SK-N-SH (cell line): Measurements from ENCODE around the gene SLFNL1. TPM values are rescaled to one million over a fixed set of nuclear protein-coding genes. Genes with fewer than 3 reads are reported as not detected.

Experiments used
- CTCF ChIA-PET: fragments of 300-600, 350-600 bp; formaldehyde crosslinking; extraction: SDS; loops from one replicate; lab custom pipeline; 2021; lab: Yijun Ruan, JAX
- POLR2A ChIA-PET: fragments of 350-600 bp; sonication (Branson Sonifier 250); formaldehyde crosslinking; extraction: SDS; loops from one replicate; lab custom pipeline; 2020; ENCODE audit warnings: antibody characterized with exemption, inconsistent platforms; lab: Yijun Ruan, JAX
- DNase-seq: peaks from one replicate; pipeline ENCODE4 v3.0.0; 2012
- H2AFZ ChIP-seq: fragments of 200-600 bp; sonication (generic); 2 replicates; pipeline ENCODE4 v1.8.1; 2016; ENCODE audit warnings: antibody characterized with exemption, mild to moderate bottlenecking, low read depth
- H3F3A ChIP-seq: fragments of 200-600 bp; sonication (generic); replicated peaks from 2 replicates; pipeline ENCODE3; 2016; ENCODE audit warnings: antibody characterized with exemption, mild to moderate bottlenecking; ENCODE audit not compliant: insufficient read depth
- H3K27ac ChIP-seq, 2 experiments: fragments of 200-500 bp in 1 of 2; fragments of 200-600 bp in 1 of 2; sonication (Bioruptor generic) in 1 of 2; sonication (generic), shearing (Covaris generic) in 1 of 2; 2 replicates each; pipeline versions ENCODE4 v1.5.1 to v1.6.1; 2014 to 2016; ENCODE audit warnings: low read depth in 2 of 2, inconsistent platforms in 1 of 2, low read length in 1 of 2, mild to moderate bottlenecking in 1 of 2, mixed read lengths in 1 of 2
- H3K27me3 ChIP-seq: fragments of 200-600 bp; sonication (generic), shearing (Covaris generic); 2 replicates; pipeline ENCODE4 v1.6.1; 2016; ENCODE audit warnings: mixed run types; ENCODE audit not compliant: insufficient read depth
- H3K36me3 ChIP-seq, 2 experiments: fragments of 200-500 bp in 1 of 2; fragments of 200-600 bp in 1 of 2; sonication (Bioruptor generic) in 1 of 2; sonication (generic) in 1 of 2; replicated peaks in 1 of 2; 2 replicates each; pipeline versions ENCODE3 to v1.5.1; 2014 to 2016; ENCODE audit warnings: low read length in 1 of 2, mild to moderate bottlenecking in 1 of 2; ENCODE audit not compliant: insufficient read depth in 2 of 2, control insufficient read depth in 1 of 2
- H3K4me1 ChIP-seq, 2 experiments: fragments of 200-500 bp in 1 of 2; fragments of 200-600 bp in 1 of 2; sonication (Bioruptor generic) in 1 of 2; sonication (generic), shearing (Covaris generic) in 1 of 2; 2 replicates each; pipeline versions ENCODE4 v1.5.1 to v1.6.1; 2014 to 2016; ENCODE audit warnings: low read depth in 1 of 2, low read length in 1 of 2, mixed run types in 1 of 2; ENCODE audit not compliant: insufficient read depth in 2 of 2, control insufficient read depth in 1 of 2
- H3K4me2 ChIP-seq: fragments of 200-600 bp; sonication (generic), shearing (Covaris generic); 2 replicates; pipeline ENCODE4 v1.6.1; 2017; ENCODE audit warnings: mixed run types
- H3K4me3 ChIP-seq, 2 experiments: fragments of 200-500 bp in 1 of 2; fragments of 200-600 bp in 1 of 2; sonication (Bioruptor generic) in 1 of 2; sonication (generic), shearing (Covaris generic) in 1 of 2; 2 replicates each; pipeline versions ENCODE4 v1.5.1 to v1.8.1; 2014 to 2016; ENCODE audit warnings: low read depth in 2 of 2, inconsistent platforms in 1 of 2, low read length in 1 of 2, mild to moderate bottlenecking in 1 of 2, mixed read lengths in 1 of 2, moderate library complexity in 1 of 2
- H3K79me2 ChIP-seq: fragments of 200-600 bp; sonication (generic); 2 replicates; pipeline ENCODE4 v1.8.1; 2017; ENCODE audit warnings: mild to moderate bottlenecking; ENCODE audit not compliant: insufficient read depth
- H3K9ac ChIP-seq: fragments of 200-600 bp; sonication (generic); 2 replicates; pipeline ENCODE4 v1.6.1; 2017; ENCODE audit warnings: mixed run types
- H3K9me2 ChIP-seq: fragments of 200-600 bp; sonication (generic); 2 replicates; pipeline ENCODE4 v1.6.1; 2017; ENCODE audit warnings: mixed run types
- H3K9me3 ChIP-seq: fragments of 200-600 bp; sonication (generic); 2 replicates; pipeline ENCODE4 v1.6.1; 2017; ENCODE audit warnings: mixed run types, mild to moderate bottlenecking, moderate library complexity
- H4K20me1 ChIP-seq: fragments of 200-600 bp; sonication (generic); 2 replicates; pipeline ENCODE4 v1.6.1; 2017; ENCODE audit warnings: mild to moderate bottlenecking, mixed run types; ENCODE audit not compliant: insufficient read depth
- ELF1 ChIP-seq: IDR thresholded peaks from 2 replicates; pipeline ENCODE4 v1.4.0; 2012
- FOSL2 ChIP-seq: IDR thresholded peaks from 2 replicates; pipeline ENCODE4 v1.4.0; 2012; ENCODE audit warnings: low read depth, mild to moderate bottlenecking, moderate library complexity, borderline replicate concordance
- FOXJ3 ChIP-seq: sonication (generic); formaldehyde crosslinking; IDR thresholded peaks from 2 replicates; pipeline ENCODE4 v1.5.1; 2020; ENCODE audit warnings: mild to moderate bottlenecking, missing genetic modification reagents
- FOXM1 ChIP-seq: IDR thresholded peaks from 2 replicates; pipeline ENCODE4 v1.4.0; 2012; ENCODE audit warnings: low read depth, mild to moderate bottlenecking
- GABPA ChIP-seq: IDR thresholded peaks from 2 replicates; pipeline ENCODE4 v1.4.0; 2012; ENCODE audit warnings: low read depth, mild to moderate bottlenecking
- GATA2 ChIP-seq: sonication (generic); formaldehyde crosslinking; IDR thresholded peaks from 2 replicates; pipeline ENCODE4 v1.5.0; 2020; ENCODE audit warnings: mild to moderate bottlenecking, missing genetic modification reagents
- JUND ChIP-seq: IDR thresholded peaks from 2 replicates; pipeline ENCODE4 v1.4.0; 2012
- MEF2A ChIP-seq: IDR thresholded peaks from 2 replicates; pipeline ENCODE4 v1.4.0; 2012; ENCODE audit warnings: low read depth, borderline replicate concordance
- MXI1 ChIP-seq: IDR thresholded peaks from 2 replicates; pipeline ENCODE4 v1.6.1; 2012; ENCODE audit warnings: mild to moderate bottlenecking, low read depth, low read length, improper control_type of control experiment
- NRF1 ChIP-seq: IDR thresholded peaks from 2 replicates; pipeline ENCODE4 v1.6.1; 2012; ENCODE audit warnings: low read depth, mild to moderate bottlenecking, low read length
- POLR2AphosphoS5 ChIP-seq: IDR thresholded peaks from 2 replicates; pipeline ENCODE4 v1.6.1; 2012; ENCODE audit warnings: low read depth, low read length
- RFX5 ChIP-seq: IDR thresholded peaks from 2 replicates; pipeline ENCODE4 v1.6.1; 2012; ENCODE audit warnings: mild to moderate bottlenecking, improper control_type of control experiment, low read length
- SMC3 ChIP-seq: IDR thresholded peaks from 2 replicates; pipeline ENCODE4 v1.6.1; 2012; ENCODE audit warnings: low read depth, low read length, improper control_type of control experiment
- TCF12 ChIP-seq: IDR thresholded peaks from 2 replicates; pipeline ENCODE4 v1.4.0; 2012
- YY1 ChIP-seq: IDR thresholded peaks from 2 replicates; pipeline ENCODE4 v1.4.0; 2012; ENCODE audit warnings: low read depth, mild to moderate bottlenecking
- WGBS: methylation state at CpG from one replicate; pipeline ENCODE4 v1.1.6; 2017; ENCODE audit warnings: low lambda C conversion rate; 5-methylcytosine and 5-hydroxymethylcytosine counted together
- polyA plus RNA-seq, 3 experiments: library from polyadenylated mRNA; depleted of rRNA; stranded (reverse); fragments of >200 nt; gene quantifications; 2 replicates each; pipeline ENCODE4 v1.2.3, GENCODE V29; 2012
- TF ChIP-seq, protein P1 (sequence below): fragments of 150-350 bp; IDR thresholded peaks from 2 replicates; pipeline ENCODE4 v1.6.1; 2017; ENCODE audit warnings: antibody characterized with exemption, low read length, low read depth, borderline replicate concordance
- TF ChIP-seq, protein P2 (sequence below): fragments of 150-350 bp; IDR thresholded peaks from 2 replicates; pipeline ENCODE4 v1.6.1; 2016; ENCODE audit warnings: mild to moderate bottlenecking, low read depth, low read length
- TF ChIP-seq, protein P3 (sequence below): IDR thresholded peaks from 2 replicates; pipeline ENCODE4 v1.4.0; 2012; ENCODE audit warnings: low read depth, borderline replicate concordance
- TF ChIP-seq, protein P4 (sequence below): IDR thresholded peaks from 2 replicates; pipeline ENCODE4 v1.6.1; 2012; ENCODE audit warnings: mild to moderate bottlenecking, low read depth, low read length, moderate library complexity

SLFNL1 gene
- polyA plus RNA-seq, 1 of the 3 experiments (the other 2 are of a cell fraction): 0.26 TPM

DNA sequence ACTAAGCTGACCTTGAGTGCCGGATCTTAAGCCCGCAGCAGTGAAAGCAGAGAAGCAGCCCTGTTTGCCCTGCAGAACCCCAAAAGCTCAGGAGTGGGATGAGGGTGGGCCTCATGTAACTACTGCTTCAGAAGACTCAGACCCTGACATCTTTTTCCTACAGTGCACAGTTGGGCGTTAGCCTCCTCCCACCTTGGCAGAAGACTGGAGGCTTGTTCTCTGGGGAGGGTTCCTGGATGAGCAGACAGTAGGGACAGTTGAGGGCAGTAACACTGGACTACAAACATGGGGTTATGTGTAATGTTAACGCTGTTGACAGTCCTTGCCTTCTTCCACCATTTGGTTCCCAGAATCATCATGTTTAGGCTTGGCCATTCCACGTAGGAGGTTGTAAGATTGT is 32.5 kb downstream of the SLFNL1 start:
- Histone ChIP-seq H3F3A (peaks cover 15% of the 10 kb centered on the region), H3K4me1 (peaks cover 0 to 5% of the 10 kb centered on the region in 2 experiments; a peak in 3 of 4 replicates), H3K79me2 (peaks cover 81% of the 10 kb centered on the region; the same call in 1 of the 2 replicates), H3K9me2 (no peaks in the 10 kb centered on the region), H3K4me2 (no peak overlapping the region), H3K9ac (no peak overlapping the region)
- POLR2A ChIA-PET: no interaction called here
- no peak for TF ChIP-seq FOSL2
- TF ChIP-seq YY1: no peak
- TF ChIP-seq GATA2 (CRISPR knock-in tag): no peak
- no peak for TF ChIP-seq FOXJ3 (CRISPR knock-in tag)
- no peak for TF ChIP-seq SMC3
- no peak for TF ChIP-seq MXI1
- TF ChIP-seq JUND: no peak
- TF ChIP-seq FOXM1: no peak
- TF ChIP-seq, protein P1, sequence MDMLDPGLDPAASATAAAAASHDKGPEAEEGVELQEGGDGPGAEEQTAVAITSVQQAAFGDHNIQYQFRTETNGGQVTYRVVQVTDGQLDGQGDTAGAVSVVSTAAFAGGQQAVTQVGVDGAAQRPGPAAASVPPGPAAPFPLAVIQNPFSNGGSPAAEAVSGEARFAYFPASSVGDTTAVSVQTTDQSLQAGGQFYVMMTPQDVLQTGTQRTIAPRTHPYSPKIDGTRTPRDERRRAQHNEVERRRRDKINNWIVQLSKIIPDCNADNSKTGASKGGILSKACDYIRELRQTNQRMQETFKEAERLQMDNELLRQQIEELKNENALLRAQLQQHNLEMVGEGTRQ: no peak
- no peak for TF ChIP-seq RFX5
- no peak for TF ChIP-seq POLR2AphosphoS5
- TF ChIP-seq ELF1: no peak
- TF ChIP-seq, protein P2, sequence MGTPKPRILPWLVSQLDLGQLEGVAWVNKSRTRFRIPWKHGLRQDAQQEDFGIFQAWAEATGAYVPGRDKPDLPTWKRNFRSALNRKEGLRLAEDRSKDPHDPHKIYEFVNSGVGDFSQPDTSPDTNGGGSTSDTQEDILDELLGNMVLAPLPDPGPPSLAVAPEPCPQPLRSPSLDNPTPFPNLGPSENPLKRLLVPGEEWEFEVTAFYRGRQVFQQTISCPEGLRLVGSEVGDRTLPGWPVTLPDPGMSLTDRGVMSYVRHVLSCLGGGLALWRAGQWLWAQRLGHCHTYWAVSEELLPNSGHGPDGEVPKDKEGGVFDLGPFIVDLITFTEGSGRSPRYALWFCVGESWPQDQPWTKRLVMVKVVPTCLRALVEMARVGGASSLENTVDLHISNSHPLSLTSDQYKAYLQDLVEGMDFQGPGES: no peak
- TF ChIP-seq, protein P3, sequence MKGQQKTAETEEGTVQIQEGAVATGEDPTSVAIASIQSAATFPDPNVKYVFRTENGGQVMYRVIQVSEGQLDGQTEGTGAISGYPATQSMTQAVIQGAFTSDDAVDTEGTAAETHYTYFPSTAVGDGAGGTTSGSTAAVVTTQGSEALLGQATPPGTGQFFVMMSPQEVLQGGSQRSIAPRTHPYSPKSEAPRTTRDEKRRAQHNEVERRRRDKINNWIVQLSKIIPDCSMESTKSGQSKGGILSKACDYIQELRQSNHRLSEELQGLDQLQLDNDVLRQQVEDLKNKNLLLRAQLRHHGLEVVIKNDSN: no peak
- no peak for TF ChIP-seq NRF1
- TF ChIP-seq TCF12: no peak
- no peak for TF ChIP-seq GABPA
- TF ChIP-seq MEF2A: no peak
- TF ChIP-seq, protein P4, sequence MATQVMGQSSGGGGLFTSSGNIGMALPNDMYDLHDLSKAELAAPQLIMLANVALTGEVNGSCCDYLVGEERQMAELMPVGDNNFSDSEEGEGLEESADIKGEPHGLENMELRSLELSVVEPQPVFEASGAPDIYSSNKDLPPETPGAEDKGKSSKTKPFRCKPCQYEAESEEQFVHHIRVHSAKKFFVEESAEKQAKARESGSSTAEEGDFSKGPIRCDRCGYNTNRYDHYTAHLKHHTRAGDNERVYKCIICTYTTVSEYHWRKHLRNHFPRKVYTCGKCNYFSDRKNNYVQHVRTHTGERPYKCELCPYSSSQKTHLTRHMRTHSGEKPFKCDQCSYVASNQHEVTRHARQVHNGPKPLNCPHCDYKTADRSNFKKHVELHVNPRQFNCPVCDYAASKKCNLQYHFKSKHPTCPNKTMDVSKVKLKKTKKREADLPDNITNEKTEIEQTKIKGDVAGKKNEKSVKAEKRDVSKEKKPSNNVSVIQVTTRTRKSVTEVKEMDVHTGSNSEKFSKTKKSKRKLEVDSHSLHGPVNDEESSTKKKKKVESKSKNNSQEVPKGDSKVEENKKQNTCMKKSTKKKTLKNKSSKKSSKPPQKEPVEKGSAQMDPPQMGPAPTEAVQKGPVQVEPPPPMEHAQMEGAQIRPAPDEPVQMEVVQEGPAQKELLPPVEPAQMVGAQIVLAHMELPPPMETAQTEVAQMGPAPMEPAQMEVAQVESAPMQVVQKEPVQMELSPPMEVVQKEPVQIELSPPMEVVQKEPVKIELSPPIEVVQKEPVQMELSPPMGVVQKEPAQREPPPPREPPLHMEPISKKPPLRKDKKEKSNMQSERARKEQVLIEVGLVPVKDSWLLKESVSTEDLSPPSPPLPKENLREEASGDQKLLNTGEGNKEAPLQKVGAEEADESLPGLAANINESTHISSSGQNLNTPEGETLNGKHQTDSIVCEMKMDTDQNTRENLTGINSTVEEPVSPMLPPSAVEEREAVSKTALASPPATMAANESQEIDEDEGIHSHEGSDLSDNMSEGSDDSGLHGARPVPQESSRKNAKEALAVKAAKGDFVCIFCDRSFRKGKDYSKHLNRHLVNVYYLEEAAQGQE: no peak
- TF ChIP-seq, all 33 proteins: peak for 0
- no peak for DNase-seq
- no peaks in the 10 kb centered on the region for H3K27me3 ChIP-seq
- H4K20me1 ChIP-seq: peaks cover 20% of the 10 kb centered on the region
- no peak overlapping the region for H3K4me3 ChIP-seq
- WGBS: 100% methylated on average over 5 of the region's 5 CpGs
- no peaks in the 10 kb centered on the region for H3K9me3 ChIP-seq
- H2AFZ ChIP-seq: no peak overlapping the region
- CTCF ChIA-PET: no interaction called here
- peaks cover 82 to 83% of the 10 kb centered on the region in 2 experiments for H3K36me3 ChIP-seq
- no peak overlapping the region for H3K27ac ChIP-seq
